ENCODE measurements around the gene PGAP1. TPM values are rescaled to one million over a fixed set of nuclear protein-coding genes. Genes with fewer than 3 reads are reported as not detected.

PGAP1 gene
- total and polyA plus RNA-seq, 8 donors = 0.56 to 56.9 (median 3.1) TPM

- TF ChIP-seq POLR2A (IDR thresholded peaks at IDR 0.05) (no peak), EP300 (IDR thresholded peaks at IDR 0.05) (no peak), CTCF (IDR thresholded peaks at IDR 0.05) (no peak), POLR2AphosphoS5 (IDR thresholded peaks at IDR 0.05) (no peak)
- H3K27me3 ChIP-seq = no peaks in the 10 kb centered on the region
- no peak for DNase-seq
- no peak overlapping the region for H3K4me3 ChIP-seq
- H3K36me3 ChIP-seq = no peaks in the 10 kb centered on the region
- intact Hi-C loops (cut with DNase I; ENCODE audit: low total_unique reads) = no loop called here
- no peak overlapping the region for H3K27ac ChIP-seq
- H3K4me1 ChIP-seq = peaks cover 0 to 10% (median 5%) of the 10 kb centered on the region in 4 donors
- H3K9me3 ChIP-seq = no peaks in the 10 kb centered on the region
- 57 to 80% (median 63%) methylated on average over 2 of the region's 2 CpGs for WGBS, 5 donors
Measured at GRCh38 chr2:196931555-196931954, 5.0 kb upstream of the PGAP1 start.

- Histone ChIP-seq H3K4me3 (peak overlapping the region; percentile 78 to 92 (median 80)), H3K4me1 (peaks cover 0 to 32% (median 20%) of the 10 kb centered on the region in 4 donors), H3K9me3 (no peaks in the 10 kb centered on the region), H3K27ac (peak overlapping the region; percentile 83 to 92 (median 90)), H3K27me3 (no peaks in the 10 kb centered on the region), H3K36me3 (no peaks in the 10 kb centered on the region)
- TF ChIP-seq EP300 (IDR thresholded peaks at IDR 0.05) = no peak
- no peak for TF ChIP-seq POLR2AphosphoS5 (IDR thresholded peaks at IDR 0.05)
- TF ChIP-seq CTCF (IDR thresholded peaks at IDR 0.05) = no peak
- no peak for TF ChIP-seq POLR2A (IDR thresholded peaks at IDR 0.05)
- intact Hi-C loops (cut with DNase I; ENCODE audit: low total_unique reads) = no loop called here
- WGBS, 5 donors = 5 to 8% (median 7%) methylated on average over 22 of the region's 22 CpGs
- peak in 1 of 2 donors; percentile 67 for DNase-seq
Measured at GRCh38 chr2:196927376-196928225, 1.1 kb upstream of the PGAP1 start.

- Histone ChIP-seq H3K4me1 (peaks cover 0 to 32% (median 20%) of the 10 kb centered on the region in 4 donors), H3K36me3 (no peaks in the 10 kb centered on the region), H3K27ac (peak overlapping the region; percentile 83 to 92 (median 90)), H3K27me3 (no peaks in the 10 kb centered on the region), H3K4me3 (peak overlapping the region; percentile 78 to 92 (median 80)), H3K9me3 (no peaks in the 10 kb centered on the region)
- DNase-seq = peak; percentile 27 to 71
- TF ChIP-seq EP300 (IDR thresholded peaks at IDR 0.05) = no peak
- no peak for TF ChIP-seq POLR2A (IDR thresholded peaks at IDR 0.05)
- TF ChIP-seq POLR2AphosphoS5 (IDR thresholded peaks at IDR 0.05) = no peak
- 0 to 1% (median 0%) methylated on average over 37 of the region's 37 CpGs for whole genome bisulfite sequencing, 5 donors
- intact Hi-C loops (cut with DNase I; ENCODE audit: low total_unique reads) = no loop called here
Measured at GRCh38 chr2:196925768-196926561, 542 bp downstream of the PGAP1 start.

- WGBS, 5 donors = 20 to 26% (median 22%) methylated on average over 11 of the region's 11 CpGs
Measured at GRCh38 chr2:196925051-196925767, 1.3 kb downstream of the PGAP1 start.

More at GRCh38 chr2:196925051-196925767, 1.3 kb downstream of the PGAP1 start:
- DNase-seq = no peak
- no peak for TF ChIP-seq CTCF (IDR thresholded peaks at IDR 0.05)
- no peak for TF ChIP-seq EP300 (IDR thresholded peaks at IDR 0.05)
- TF ChIP-seq POLR2AphosphoS5 (IDR thresholded peaks at IDR 0.05) = no peak
- TF ChIP-seq POLR2A (IDR thresholded peaks at IDR 0.05) = no peak
- no peaks in the 10 kb centered on the region for H3K9me3 ChIP-seq
- H3K36me3 ChIP-seq = no peaks in the 10 kb centered on the region
- H3K27ac ChIP-seq = peak overlapping the region in 2 of 5 donors; percentile 90
- H3K27me3 ChIP-seq = no peaks in the 10 kb centered on the region
- H3K4me3 ChIP-seq = peak overlapping the region; percentile 78 to 92 (median 80)
- intact Hi-C loops (cut with DNase I; ENCODE audit: low total_unique reads) = no loop called here
- peaks cover 0 to 32% (median 20%) of the 10 kb centered on the region in 4 donors for H3K4me1 ChIP-seq
